NCI-H128 (cell line): ENCODE results near the gene ASTN1.
A peak's percentile ranks its signal among the peaks of the same experiment; 100 is the strongest.

Experiments
- DNase-seq: peaks from one replicate; lab custom pipeline; 2025; ENCODE audit not compliant: unreplicated experiment; lab: John Stamatoyannopoulos, UW

ASTN1 gene

DNA sequence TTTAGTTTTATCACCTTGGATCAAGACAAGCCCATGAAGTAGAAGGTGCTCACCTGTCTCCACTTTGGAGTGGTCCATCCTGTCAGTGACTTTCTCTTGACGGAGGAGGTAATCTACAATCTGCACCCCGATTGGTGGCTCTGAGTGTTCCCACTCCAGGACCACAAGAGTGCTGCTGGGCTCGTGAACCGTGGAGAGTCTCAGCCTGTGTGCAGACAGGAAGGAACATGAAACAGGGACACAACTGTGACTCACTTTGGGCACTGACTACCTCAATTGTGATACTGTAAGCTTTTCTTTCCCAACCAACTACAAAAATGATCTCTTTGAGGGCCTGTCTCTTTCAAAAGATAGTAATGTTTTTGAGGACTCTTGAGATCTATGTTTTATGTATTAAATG, 280.2 kb downstream of the ASTN1 start:
- DNase-seq: no peak

DNA sequence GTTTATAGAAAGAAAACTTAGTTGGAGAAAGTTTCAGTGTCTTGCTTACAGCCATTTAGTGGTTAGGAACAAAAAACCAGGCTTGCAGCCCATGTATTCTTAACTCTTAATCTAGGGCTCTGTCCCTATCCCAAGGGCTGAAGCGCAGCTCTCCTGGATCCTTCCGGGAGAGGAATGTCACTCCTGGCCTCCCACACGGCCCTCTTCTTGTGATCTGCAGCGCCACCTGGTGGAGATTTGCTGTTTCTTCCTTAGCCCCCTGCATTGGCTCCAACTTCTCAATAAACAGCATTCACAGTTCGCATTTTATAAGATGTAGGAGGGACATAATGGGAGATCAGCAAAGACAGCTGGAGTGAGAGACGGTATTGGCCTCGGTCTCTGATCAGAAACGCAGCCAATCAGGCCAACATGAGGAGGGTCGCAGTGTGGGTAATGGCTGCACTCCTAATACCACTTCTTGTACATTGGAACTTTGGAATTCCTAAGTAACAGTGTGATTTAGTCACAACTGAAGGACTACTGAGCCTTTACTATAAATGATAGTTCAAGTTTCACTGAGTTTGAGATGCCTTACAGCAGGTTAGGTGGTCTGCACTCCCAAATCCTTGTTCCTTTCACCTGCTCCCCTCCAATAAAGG, 283.4 kb downstream of the ASTN1 start:
- DNase-seq: peak; percentile 57

DNA sequence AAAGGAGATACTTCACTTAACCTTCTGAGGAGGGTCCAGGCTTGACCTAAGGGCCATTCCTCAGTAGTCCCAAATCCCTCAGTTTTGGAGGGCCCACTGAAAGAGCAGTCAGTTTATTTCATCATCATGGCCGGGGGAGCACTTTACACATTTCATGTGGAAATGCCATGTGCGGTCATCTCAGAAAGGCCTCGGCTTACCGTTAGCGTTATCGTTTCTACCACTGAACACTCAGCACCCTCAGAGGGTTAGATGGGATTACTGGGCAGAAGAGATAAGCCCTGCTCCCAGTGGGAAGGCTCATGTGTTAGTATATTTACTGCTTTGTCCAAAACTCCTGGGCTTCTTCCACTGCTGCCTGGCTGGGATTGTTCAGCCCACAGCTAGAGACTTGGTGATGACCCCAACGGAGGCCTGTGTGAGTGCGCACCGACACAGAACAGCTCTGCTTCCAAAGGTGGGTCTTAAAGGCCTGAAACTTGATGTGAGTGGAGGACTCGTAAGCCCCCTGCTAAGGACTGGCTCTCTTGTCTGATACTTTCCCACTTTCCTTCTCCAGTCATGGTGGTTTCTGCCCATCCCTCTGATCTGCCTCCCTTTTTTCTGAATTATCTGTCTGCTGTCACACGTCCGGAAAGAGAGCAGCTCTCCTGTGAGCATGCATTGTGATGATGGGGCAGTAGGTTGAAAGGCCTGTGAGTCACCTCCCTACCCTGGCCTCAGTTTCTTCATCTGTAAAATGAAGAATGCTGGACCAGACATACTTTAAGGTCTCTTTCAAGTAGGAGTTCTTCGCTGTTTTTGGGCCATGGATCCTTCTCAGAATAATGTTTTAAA, 284.5 kb downstream of the ASTN1 start:
- DNase-seq: no peak

DNA sequence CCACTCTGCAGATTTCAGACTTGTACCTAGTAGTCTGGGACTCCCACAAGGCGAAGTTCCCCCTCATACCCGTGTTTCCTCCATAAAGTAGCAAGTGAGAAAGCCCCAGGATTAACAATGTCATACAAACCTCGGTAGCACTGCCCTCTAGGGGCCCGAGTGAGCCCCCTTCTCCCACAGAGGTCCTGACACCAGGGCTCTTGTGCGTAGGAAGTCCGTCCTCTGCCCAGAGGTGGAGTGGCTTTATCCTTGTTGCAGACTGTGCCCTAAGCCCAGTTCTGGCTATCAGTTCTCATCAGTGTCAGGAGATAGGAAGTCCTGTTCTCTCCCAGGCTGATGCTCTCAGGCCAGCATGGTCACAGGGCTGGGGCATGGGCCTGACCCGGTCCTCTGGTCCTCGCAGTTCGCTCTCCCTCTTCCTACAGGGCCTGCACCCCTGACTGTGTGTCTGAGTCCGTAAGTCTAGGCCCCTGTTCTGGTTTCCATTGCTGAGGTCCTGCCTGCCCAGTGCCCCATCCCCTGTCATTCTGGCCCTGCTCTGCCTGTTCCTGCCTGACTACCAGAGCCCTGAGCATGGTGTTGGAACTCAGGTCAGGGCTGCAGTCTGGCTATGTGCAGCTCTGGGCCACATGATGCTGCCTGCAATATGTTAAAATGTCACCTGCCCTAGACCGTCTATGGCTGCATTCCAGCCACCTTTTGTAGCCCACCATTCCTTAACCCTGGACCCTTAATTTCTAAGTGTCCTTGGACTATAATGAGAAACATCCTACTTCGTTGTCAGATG, 285.6 kb downstream of the ASTN1 start:
- DNase-seq: no peak

DNA sequence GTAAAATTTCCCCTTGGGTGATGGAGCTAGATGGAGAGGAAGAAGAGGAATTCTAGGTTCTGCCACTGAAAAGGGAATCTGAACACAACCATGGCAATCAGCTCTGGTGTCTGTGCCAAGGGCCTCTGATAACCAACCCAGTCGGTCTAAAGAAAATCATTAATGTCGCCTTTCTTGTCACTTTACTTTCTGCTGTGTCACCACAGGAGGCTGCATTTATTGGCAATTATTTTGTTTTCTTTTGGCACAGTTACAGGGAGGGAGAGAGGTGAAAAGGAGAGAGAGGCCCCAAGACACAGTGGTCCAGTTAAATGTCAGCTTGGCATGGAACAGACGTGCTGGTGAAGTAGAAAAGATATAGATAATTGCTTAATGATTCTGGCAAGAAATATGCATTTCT, 287.0 kb downstream of the ASTN1 start:
- DNase-seq: no peak

DNA sequence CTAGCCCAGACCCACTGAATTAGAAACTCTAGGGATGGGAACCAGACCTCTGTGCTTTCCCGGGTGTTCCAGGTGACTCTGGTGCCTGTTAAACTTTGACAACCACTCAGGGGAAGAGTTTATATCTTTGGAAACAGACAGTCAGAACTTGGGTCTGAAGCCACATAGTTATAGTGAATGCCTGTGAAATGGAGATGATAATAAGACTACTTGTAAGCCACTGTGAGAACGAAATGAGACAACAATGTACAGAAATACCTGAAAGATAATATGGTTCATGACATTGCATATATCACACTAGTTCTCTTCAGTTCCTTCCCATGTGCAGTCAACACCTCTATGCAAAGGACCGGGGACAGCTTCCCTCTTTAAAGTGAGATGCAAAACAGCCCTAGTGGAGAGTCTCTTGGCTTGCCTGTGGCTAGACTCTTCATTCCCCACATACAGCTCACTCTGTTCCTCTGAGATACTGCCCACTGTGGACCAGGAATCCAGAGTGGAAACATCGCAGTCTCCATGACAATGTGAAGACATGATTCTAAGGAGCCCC, 287.5 kb downstream of the ASTN1 start:
- DNase-seq: no peak

DNA sequence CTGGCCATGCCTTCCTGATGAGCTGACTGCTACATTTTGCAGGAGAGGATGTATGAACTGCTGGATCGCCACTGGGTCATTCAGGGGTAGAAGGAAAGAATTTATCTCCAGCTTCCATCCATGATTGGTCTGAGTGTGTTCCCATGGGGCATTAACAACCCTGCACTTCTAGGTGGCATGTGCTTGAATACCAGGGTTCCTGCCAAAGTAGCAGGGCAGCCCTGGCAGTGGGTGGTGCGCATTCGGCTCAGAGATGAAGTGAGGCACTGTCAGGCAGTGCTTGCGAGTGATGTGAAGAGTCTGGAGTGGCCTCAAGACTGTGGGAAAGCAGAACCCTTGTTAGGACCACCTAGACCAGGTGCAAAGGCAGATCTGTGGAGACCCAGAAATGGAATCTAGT, 294.9 kb downstream of the ASTN1 start:
- DNase-seq: no peak

DNA sequence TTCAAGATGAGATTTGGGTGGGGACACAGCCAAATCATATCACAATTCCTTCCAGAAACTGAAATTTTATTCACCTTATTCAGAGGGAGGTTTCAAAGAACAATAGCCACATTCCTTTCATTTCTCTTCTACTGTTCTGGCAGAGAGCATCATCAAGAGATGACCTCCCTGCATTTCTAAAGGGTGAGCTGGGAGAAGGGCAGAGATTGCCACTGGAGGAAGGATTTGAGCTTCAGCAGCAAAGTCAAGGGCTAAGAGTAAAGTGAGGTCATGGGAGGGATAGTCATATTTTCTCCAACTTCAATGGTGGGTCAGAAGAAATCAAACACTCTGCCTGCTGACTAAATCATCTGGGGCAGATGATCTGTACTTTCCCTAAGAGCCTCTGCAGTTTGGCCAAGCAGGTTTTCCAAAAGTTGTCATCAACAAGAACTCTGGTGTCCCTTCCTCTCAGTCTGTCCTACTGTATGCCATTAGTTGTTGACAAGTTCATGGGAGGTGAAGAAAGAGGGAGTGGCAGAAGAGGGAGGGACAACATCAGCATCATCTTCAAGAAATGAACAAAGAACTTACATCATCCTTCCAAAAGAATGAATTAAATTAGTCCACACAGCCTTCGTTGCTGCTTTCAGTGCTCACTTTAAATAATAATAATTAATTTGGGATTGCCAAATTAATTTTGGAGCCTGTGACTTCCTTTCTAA, 298.3 kb downstream of the ASTN1 start:
- no peak for DNase-seq

DNA sequence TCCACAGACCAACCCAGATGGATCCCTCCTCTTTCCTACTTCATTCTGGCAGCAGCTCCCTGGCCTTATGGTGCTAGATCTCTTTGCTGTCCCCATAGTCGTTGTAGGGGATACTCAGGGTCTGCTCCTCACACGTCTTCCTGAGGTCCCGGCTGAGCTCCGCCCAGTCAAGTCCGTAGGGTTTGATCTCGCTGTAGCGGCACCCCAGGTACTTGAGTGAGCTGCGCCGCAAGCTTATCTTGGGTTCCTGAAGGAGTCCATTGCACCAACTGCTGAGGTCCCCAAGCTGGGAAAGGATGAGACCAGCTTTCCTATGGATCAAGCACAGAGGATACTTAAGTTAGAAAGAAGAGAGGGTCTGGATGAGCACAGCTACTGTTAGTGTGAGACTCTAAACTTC, 300.3 kb downstream of the ASTN1 start:
- no peak for DNase-seq

DNA sequence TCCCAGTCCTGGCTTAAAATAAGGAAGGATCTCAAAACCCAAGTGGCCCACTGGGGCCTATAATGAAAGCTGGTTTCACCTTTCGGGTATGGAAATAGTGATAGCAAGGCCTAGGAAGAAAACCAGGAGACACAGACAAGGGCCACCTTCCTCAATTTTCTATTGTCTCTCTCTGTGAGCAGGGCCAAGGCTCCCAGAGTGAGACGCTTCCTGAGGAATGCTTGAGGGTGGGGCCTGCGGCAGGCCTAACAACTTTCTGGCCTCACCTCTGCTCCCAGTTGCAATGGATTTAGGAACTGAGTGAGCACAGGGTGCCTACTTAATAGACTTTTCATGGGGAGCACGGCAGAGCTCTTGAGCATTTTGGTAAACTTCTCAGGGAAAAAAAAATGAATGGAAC, 300.9 kb downstream of the ASTN1 start:
- DNase-seq: no peak

DNA sequence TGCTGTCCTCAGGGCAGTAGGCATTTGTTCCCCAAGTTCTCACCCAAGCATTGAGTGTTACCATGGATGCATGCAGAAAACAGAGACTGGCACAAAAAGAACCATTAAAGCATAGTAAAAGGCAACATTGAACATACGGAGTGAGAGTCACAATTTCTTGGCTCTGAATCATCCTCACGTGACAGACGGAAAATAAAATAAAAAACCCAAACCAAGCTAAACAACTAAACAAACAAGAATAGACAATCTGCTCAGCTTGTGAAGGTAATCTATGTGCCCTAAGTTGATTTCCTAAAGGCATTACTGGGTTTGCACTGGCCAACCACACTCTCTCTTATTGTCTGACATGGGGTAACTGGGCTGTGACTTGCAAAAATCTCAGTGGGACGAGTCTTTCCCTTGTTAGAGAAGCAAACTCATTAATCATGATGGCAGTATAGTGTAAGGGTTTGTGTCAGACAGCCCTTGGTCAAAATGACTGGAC, 306.0 kb downstream of the ASTN1 start:
- DNase-seq: no peak

DNA sequence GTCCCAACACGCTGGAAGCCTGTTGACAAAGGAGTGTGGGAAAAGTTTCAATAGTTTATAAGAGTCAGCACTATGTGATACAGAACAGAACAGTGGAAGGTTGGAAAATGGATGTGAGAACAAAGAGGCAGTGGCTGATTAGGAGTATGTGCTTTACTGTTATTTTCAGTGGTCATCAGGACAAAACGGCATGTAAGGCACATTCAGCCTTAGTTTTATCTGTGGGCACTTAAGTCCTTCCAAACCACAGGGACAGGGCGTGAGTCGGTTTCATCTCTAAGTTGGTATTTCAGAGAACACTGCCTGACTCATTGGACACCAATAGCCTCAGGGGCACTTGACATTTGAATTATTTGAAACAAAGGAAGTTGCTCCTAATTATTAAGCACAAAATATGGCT, 306.9 kb downstream of the ASTN1 start:
- no peak for DNase-seq

DNA sequence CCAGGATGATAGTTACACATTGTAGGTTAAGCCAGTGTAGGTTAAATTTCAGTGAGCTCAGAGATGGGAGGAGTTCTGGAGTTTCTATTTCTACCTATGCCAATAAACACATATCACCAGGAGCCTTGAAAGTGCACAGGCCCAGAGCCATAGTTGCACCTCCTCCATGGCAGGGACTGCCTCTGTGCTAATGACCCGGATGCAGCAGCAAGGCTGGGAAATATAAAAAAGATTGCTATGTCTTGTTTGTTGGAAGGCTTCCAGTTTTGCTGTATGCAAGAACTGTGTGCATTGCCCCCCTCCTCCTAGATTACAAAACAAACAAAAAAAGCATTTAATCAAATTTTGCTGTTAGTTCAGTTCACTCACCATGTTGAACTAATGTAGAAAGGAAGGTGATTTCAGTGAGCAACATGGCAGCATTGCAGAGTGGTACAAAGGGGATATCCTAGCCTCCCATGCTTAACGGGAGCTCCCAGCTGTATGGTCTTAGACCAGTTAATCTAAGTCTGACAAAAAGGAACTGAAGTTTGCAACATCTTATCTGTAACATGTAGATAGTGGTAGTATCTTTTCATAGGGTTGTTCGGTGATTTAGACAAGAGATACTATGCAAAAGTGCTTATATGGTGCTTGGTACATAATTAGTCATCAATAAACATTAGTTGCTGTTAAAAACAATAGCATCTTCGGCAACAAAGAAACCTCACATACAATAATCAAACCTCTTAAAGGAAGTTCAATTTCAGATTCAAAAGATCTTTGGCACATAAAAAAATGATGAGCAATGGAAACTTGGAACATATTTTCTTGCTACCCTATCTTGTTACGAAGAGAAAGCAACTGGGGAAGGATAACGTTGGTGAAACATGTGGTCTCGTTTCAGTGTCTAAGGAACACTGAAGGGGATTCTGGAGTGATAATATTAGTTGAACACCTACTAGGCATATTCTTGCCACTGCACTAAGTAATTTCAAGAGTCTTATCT, 309.5 kb downstream of the ASTN1 start:
- DNase-seq: no peak

DNA sequence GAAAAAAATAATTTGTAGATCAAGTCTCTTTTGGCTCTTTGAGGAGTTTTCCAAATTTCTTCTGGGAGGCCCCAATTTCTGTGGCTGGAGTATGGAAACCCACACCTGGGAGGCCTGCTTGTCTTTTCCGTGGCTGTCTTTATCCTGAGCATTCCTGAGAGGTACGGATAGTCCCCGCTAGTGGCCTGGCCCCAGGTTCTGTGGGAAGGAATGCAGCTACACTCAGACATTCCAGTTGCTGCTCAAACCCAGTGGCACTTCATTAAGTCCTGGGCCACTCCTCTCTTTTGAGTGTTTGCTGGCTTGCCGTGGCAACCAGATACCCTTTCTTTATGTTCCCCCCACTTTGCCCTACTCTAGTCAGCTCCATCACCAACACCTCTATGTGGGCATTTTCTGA, 310.4 kb downstream of the ASTN1 start:
- DNase-seq: no peak

DNA sequence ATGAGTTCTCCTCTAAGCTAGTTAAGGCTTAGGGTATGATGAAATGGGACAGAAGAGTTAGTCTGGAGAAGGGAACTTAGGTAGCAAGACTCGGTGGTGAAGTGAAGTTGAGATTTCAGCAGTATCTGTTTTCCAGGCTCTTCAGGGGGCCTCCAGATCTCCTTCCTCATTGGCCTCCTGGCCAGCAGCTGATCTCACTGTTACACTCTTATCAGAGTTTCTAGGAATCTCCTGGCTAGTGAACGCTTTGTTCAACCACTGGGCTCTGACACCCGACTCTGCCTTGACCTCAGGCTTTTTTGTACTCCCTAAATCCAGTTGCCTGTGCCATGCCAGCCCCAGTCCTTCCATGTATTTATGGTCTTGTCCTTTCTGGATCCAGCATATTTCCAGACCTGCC, 311.0 kb downstream of the ASTN1 start:
- DNase-seq: no peak

DNA sequence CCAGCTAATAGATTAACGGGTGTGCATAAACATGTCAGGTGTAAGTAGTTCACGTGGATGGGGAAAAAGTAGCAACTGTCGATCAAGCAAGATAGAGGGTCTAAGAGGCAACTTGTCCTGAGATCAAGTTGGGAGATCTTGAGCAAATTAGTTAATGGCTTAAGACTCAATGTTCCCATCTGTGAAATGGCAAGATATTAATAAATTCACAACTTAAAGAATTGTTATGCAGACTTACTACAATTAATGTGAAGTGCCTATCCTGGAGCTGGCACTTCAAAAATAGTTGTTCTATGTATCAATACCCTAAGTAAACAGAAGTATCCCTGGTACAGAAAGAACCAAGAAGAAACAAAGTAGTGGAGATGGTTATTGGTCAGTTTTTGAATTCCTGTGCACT, 312.4 kb downstream of the ASTN1 start:
- no peak for DNase-seq

DNA sequence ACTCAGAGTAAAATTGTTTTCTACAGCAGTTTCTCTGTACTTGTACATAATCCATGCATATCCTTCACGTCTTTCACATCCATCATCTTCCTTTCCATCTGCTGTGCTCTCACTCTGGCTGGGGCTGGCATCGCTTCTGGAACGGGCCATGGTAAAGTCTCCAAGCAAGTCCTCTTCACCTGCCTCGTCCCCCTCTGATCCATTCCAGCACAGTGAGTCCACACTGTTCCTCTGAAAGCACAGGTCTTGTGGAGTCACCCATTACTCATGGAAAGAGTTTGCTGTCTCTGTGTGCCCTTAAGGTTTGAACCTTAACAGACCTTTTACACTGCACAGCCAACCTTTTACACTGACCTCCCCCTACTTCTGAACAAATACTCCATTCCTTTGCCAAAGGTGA, 313.6 kb downstream of the ASTN1 start:
- DNase-seq: no peak

DNA sequence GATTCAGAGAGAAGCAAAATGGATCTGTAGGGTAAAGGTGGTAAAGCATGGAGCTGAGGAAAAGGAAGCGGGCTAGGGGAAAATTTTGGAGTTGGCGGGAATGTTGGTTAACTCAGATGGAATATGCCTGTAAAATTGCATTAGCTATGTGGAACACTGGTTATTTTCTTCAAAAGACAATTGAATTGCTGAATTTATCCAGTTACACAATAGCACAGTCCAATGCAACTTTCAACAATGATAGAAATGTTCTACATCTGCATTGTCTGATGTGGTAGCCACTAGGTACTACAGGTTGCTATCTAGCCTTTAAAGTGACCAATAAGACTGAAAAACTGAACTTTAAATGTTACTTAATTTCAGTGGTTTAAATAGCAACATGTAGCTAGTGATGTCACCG, 315.2 kb downstream of the ASTN1 start:
- no peak for DNase-seq

DNA sequence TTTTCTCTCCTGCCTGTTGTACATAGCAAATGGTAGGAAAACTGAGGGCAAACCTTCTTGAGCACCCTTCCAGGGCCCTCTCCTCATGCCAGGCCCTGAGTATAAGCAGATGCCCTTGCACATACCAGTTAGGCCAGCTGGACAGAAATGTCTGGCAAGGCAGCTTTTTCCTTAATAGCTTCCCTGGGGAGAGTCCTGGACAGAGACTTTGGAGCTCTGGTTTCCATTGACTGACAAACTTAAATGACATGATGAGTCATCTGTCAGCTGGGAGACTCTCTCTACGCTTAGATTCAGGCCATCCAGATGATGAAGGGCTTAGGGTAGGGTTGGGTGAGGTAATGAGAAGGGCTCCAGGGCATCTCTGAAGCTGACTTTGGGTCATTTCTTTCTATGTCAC, 317.5 kb downstream of the ASTN1 start:
- DNase-seq: no peak
